ENCODE results near the gene CAMK2B.

CAMK2B gene

GRCh38 chr7:44251881-44252280 is 73.5 kb downstream of the CAMK2B start:
- no peak for DNase-seq

- no peak for DNase-seq
These were observed 74.1 kb downstream of the CAMK2B start for GRCh38 chr7:44251269-44251668.

- no peak for DNase-seq
These were observed 75.7 kb downstream of the CAMK2B start for GRCh38 chr7:44249639-44250234.

GRCh38 chr7:44247868-44248651 is 77.3 kb downstream of the CAMK2B start:
- DNase-seq, result no peak

- no peak for DNase-seq
These were observed 78.8 kb downstream of the CAMK2B start for GRCh38 chr7:44246396-44247113.

GRCh38 chr7:44244282-44244681 is 81.1 kb downstream of the CAMK2B start:
- DNase-seq, result no peak

- DNase-seq, result no peak
These were observed 83.3 kb downstream of the CAMK2B start for GRCh38 chr7:44242091-44242490.

GRCh38 chr7:44240983-44241510 is 84.3 kb downstream of the CAMK2B start:
- peak; percentile 23 for DNase-seq

- no peak for DNase-seq
These were observed 85.0 kb downstream of the CAMK2B start for GRCh38 chr7:44240376-44240775.

- no peak for DNase-seq
These were observed 86.0 kb downstream of the CAMK2B start for GRCh38 chr7:44239361-44239760.

GRCh38 chr7:44238116-44238695 is 87.2 kb downstream of the CAMK2B start:
- no peak for DNase-seq

GRCh38 chr7:44237696-44238095 is 87.7 kb downstream of the CAMK2B start:
- no peak for DNase-seq

- no peak for DNase-seq
These were observed 89.1 kb downstream of the CAMK2B start for GRCh38 chr7:44236333-44236728.

- no peak for DNase-seq
These were observed 89.6 kb downstream of the CAMK2B start for GRCh38 chr7:44235582-44236332.

- no peak for DNase-seq
These were observed 90.3 kb downstream of the CAMK2B start for GRCh38 chr7:44235066-44235465.

GRCh38 chr7:44232901-44233715 is 92.3 kb downstream of the CAMK2B start:
- DNase-seq, result no peak

- no peak for DNase-seq
These were observed 93.0 kb downstream of the CAMK2B start for GRCh38 chr7:44232396-44232795.

GRCh38 chr7:44231088-44231487 is 94.3 kb downstream of the CAMK2B start:
- no peak for DNase-seq

- DNase-seq, result no peak
These were observed 95.1 kb downstream of the CAMK2B start for GRCh38 chr7:44230286-44230685.

GRCh38 chr7:44229546-44230105 is 95.8 kb downstream of the CAMK2B start:
- DNase-seq, result no peak

All from T-helper 9 cell (primary cell).